Measurements from ENCODE around the gene DGAT2.

DGAT2 gene

DNA sequence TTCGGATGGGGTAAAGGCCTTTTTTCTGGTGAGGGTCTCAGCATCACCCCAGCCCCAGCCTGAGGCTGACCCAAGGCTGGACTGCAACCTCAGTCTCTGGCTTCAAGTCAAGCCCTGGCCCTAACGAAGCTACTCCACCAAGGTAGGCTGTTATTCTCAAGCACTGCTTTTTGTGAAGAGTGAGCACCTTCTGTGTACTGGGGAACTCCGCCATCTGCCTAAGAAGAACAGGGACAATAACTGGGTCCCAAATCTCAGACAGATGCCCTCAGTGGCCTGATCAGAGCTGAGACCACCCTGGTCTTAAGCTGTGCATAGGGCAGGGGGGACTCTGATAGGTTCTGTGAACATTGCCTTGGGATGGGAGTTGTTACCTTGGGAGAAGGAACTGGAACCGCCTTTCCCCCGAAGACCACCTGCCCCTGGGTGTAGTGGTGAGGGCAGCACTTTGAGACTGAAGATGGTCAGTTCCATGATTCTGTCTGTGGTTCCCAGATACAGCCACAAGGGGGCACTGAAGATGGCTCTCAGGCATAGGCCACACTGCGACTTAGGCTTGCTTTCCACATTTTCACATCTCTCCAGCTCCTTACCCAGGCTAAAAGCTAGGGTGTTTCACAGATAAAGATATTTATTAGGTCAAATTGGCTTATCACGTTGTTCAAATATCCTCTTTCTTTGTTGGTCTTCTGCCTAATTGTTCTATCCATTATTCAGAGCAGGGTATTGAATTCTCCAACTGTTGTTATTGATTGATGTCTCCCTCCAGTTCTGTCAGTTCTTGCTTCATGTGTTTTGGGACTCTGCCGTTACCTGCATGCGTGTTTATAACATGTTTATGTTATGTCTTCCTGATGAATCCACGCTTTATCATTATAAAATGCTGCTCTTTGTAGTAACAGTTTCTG lies 34.6 kb downstream of the DGAT2 start:
- no peak overlapping the region for H3K4me3 ChIP-seq (replicated peaks; ENCODE audit: insufficient read depth, low read length)
- peak in 1 of 2 experiments; percentile 70 for DNase-seq (ENCODE audit: low read depth in 1 of 2, low spot score in 1 of 2)
- TF ChIP-seq, protein P1, sequence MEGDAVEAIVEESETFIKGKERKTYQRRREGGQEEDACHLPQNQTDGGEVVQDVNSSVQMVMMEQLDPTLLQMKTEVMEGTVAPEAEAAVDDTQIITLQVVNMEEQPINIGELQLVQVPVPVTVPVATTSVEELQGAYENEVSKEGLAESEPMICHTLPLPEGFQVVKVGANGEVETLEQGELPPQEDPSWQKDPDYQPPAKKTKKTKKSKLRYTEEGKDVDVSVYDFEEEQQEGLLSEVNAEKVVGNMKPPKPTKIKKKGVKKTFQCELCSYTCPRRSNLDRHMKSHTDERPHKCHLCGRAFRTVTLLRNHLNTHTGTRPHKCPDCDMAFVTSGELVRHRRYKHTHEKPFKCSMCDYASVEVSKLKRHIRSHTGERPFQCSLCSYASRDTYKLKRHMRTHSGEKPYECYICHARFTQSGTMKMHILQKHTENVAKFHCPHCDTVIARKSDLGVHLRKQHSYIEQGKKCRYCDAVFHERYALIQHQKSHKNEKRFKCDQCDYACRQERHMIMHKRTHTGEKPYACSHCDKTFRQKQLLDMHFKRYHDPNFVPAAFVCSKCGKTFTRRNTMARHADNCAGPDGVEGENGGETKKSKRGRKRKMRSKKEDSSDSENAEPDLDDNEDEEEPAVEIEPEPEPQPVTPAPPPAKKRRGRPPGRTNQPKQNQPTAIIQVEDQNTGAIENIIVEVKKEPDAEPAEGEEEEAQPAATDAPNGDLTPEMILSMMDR (IDR thresholded peaks at IDR 0.05; ENCODE audit: insufficient read depth, low read length): peak; percentile 96
- TF ChIP-seq SPI1 (IDR thresholded peaks at IDR 0.05; ENCODE audit: borderline replicate concordance, low read depth): no peak
- TF ChIP-seq, protein P2, sequence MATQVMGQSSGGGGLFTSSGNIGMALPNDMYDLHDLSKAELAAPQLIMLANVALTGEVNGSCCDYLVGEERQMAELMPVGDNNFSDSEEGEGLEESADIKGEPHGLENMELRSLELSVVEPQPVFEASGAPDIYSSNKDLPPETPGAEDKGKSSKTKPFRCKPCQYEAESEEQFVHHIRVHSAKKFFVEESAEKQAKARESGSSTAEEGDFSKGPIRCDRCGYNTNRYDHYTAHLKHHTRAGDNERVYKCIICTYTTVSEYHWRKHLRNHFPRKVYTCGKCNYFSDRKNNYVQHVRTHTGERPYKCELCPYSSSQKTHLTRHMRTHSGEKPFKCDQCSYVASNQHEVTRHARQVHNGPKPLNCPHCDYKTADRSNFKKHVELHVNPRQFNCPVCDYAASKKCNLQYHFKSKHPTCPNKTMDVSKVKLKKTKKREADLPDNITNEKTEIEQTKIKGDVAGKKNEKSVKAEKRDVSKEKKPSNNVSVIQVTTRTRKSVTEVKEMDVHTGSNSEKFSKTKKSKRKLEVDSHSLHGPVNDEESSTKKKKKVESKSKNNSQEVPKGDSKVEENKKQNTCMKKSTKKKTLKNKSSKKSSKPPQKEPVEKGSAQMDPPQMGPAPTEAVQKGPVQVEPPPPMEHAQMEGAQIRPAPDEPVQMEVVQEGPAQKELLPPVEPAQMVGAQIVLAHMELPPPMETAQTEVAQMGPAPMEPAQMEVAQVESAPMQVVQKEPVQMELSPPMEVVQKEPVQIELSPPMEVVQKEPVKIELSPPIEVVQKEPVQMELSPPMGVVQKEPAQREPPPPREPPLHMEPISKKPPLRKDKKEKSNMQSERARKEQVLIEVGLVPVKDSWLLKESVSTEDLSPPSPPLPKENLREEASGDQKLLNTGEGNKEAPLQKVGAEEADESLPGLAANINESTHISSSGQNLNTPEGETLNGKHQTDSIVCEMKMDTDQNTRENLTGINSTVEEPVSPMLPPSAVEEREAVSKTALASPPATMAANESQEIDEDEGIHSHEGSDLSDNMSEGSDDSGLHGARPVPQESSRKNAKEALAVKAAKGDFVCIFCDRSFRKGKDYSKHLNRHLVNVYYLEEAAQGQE (IDR thresholded peaks at IDR 0.05; ENCODE audit: insufficient replicate concordance, low read depth): no peak
- TF ChIP-seq POLR2AphosphoS5 (IDR thresholded peaks at IDR 0.05; ENCODE audit: low read depth): no peak
- TF ChIP-seq GABPA (IDR thresholded peaks at IDR 0.05; ENCODE audit: low read depth): no peak
- no peak overlapping the region for H3K27ac ChIP-seq (replicated peaks)
- no peaks in the 10 kb centered on the region for H3K27me3 ChIP-seq (ENCODE audit: insufficient read depth, poor library complexity, severe bottlenecking)

DNA sequence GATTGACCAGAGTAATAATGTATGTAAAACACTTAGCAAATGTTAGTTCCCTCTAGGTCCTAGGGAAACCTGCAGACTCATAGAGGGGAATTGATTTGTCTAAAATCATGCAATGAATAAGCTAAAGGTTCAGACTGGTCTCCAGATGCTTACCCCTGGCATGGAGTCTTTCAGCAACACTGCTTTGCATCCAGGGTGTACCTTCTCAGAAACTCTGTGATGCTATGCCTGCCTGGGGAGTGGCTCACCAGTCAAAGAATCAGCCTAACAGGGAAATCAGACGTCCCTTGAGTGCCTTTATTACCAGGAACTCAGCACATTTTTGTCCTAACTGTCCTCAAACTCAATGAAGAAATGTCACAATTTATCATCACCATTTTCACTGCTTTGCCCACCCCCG lies 40.5 kb downstream of the DGAT2 start:
- Histone ChIP-seq H3K27me3 (ENCODE audit: insufficient read depth, poor library complexity, severe bottlenecking) (no peaks in the 10 kb centered on the region), H3K4me3 (replicated peaks; ENCODE audit: insufficient read depth, low read length) (no peak overlapping the region), H3K27ac (replicated peaks) (no peak overlapping the region; the same call in 1 of the 2 replicates)
- TF ChIP-seq, protein P2 (IDR thresholded peaks at IDR 0.05; ENCODE audit: insufficient replicate concordance, low read depth): no peak
- TF ChIP-seq, protein P1 (IDR thresholded peaks at IDR 0.05; ENCODE audit: insufficient read depth, low read length): no peak
- TF ChIP-seq SPI1 (IDR thresholded peaks at IDR 0.05; ENCODE audit: borderline replicate concordance, low read depth) (no peak), GABPA (IDR thresholded peaks at IDR 0.05; ENCODE audit: low read depth) (no peak), POLR2AphosphoS5 (IDR thresholded peaks at IDR 0.05; ENCODE audit: low read depth) (no peak)
- DNase-seq (ENCODE audit: low read depth in 1 of 2, low spot score in 1 of 2): no peak

DNA sequence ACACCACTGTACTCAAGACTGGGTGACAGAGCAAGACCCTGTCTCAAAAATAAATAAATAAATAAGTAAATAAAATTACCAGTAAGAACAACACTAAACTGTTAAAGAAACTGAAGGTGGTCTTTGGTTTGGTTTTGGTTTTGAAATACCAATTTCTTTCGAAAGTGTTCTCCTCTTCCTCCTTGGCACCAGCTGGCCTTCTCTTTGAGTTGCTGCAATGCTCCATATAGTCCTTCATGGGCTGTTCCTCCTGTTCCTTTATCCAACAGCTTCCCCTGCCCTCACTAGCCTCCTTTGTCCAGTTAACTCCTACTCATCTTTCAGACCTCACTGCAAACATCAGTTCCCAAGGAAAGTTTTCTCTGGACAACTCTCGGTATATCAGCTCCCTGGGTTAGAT lies 41.4 kb downstream of the DGAT2 start:
- Histone ChIP-seq H3K27me3 (ENCODE audit: insufficient read depth, poor library complexity, severe bottlenecking) (no peaks in the 10 kb centered on the region), H3K4me3 (replicated peaks; ENCODE audit: insufficient read depth, low read length) (no peak overlapping the region), H3K27ac (replicated peaks) (peak overlapping the region; percentile 78)
- peak in 1 of 2 experiments; percentile 62 for DNase-seq (ENCODE audit: low read depth in 1 of 2, low spot score in 1 of 2)
- TF ChIP-seq SPI1 (IDR thresholded peaks at IDR 0.05; ENCODE audit: borderline replicate concordance, low read depth): peak; percentile 61; the same call in 1 of the 2 replicates
- TF ChIP-seq, protein P1 (IDR thresholded peaks at IDR 0.05; ENCODE audit: insufficient read depth, low read length): no peak

All from HL-60 (cell line).